WTC11 (cell line): ENCODE measurements around the gene TBC1D22A. TPM values are rescaled to one million over a fixed set of nuclear protein-coding genes. Genes with fewer than 3 reads are reported as not detected.

Experiments
- ATAC-seq: fragments of 200-7000 bp; cut with Tn5 transposase; 2 replicates; pipeline ENCODE4 v1.10.0; 2021; ENCODE audit warnings: mild to moderate bottlenecking, moderate library complexity
- CTCF ChIA-PET: fragments of 300-600 bp; sonication (Branson Sonifier 250); formaldehyde crosslinking; loops from one replicate; lab custom pipeline; 2021; ENCODE audit warnings: antibody characterized with exemption; lab: Charles Lee
- POLR2A ChIA-PET: fragments of 350-600 bp; sonication (Branson Sonifier 250); formaldehyde crosslinking; loops from one replicate; lab custom pipeline; 2021; ENCODE audit warnings: antibody characterized with exemption; lab: Charles Lee
- DNase-seq: peaks from one replicate; pipeline ENCODE4 v3.0.0; 2021; ENCODE audit warnings: low spot score
- H3K27ac Mint-ChIP-seq: 2 replicates; pipeline ENCODE4 v1.8.0; 2021; ENCODE audit warnings: mixed read lengths
- H3K27me3 Mint-ChIP-seq: 2 replicates; pipeline ENCODE4 v1.8.0; 2021; ENCODE audit warnings: low read depth, mild to moderate bottlenecking, moderate library complexity, mixed read lengths
- H3K36me3 Mint-ChIP-seq: 2 replicates; pipeline ENCODE4 v1.8.0; 2021; ENCODE audit warnings: mixed read lengths
- H3K4me1 Mint-ChIP-seq: 2 replicates; pipeline ENCODE4 v1.8.0; 2022; ENCODE audit warnings: mixed read lengths
- H3K4me3 Mint-ChIP-seq: 2 replicates; pipeline ENCODE4 v1.8.0; 2021; ENCODE audit warnings: mild to moderate bottlenecking, moderate library complexity, mixed read lengths
- H3K9me3 Mint-ChIP-seq: 2 replicates; pipeline ENCODE4 v1.8.0; 2021; ENCODE audit warnings: mixed read lengths
- ESRRA ChIP-seq: sonication (generic); formaldehyde crosslinking; IDR thresholded peaks from 2 replicates; pipeline ENCODE4 v1.8.1; 2022; ENCODE audit warnings: mild to moderate bottlenecking, missing genetic modification reagents, borderline replicate concordance
- ETV6 ChIP-seq: sonication (generic); formaldehyde crosslinking; IDR thresholded peaks from 2 replicates; pipeline ENCODE4 v1.8.1; 2022; ENCODE audit warnings: mild to moderate bottlenecking, missing genetic modification reagents
- FOXJ3 ChIP-seq: sonication (generic); formaldehyde crosslinking; IDR thresholded peaks from 2 replicates; pipeline ENCODE4 v1.9.0; 2021; ENCODE audit warnings: missing genetic modification reagents, mild to moderate bottlenecking, borderline replicate concordance
- FOXK1 ChIP-seq: sonication (generic); formaldehyde crosslinking; IDR thresholded peaks from 2 replicates; pipeline ENCODE4 v1.8.0; 2022; ENCODE audit warnings: mild to moderate bottlenecking, moderate library complexity, missing genetic modification reagents
- FOXP1 ChIP-seq: sonication (generic); formaldehyde crosslinking; IDR thresholded peaks from 2 replicates; pipeline ENCODE4 v1.8.0; 2022; ENCODE audit warnings: missing genetic modification reagents, mild to moderate bottlenecking, moderate library complexity, borderline replicate concordance
- IRF1 ChIP-seq: sonication (generic); formaldehyde crosslinking; IDR thresholded peaks from 2 replicates; pipeline ENCODE4 v1.8.0; 2023; ENCODE audit warnings: missing genetic modification reagents
- NR1H2 ChIP-seq: sonication (generic); formaldehyde crosslinking; IDR thresholded peaks from 2 replicates; pipeline ENCODE4 v1.9.0; 2021; ENCODE audit warnings: mild to moderate bottlenecking, moderate library complexity, missing genetic modification reagents
- NR3C1 ChIP-seq: sonication (generic); formaldehyde crosslinking; conservative IDR thresholded peaks from 2 replicates; pipeline ENCODE4 v1.8.1; 2023; ENCODE audit warnings: low read depth, mild to moderate bottlenecking, missing genetic modification reagents
- PREB ChIP-seq: sonication (generic); formaldehyde crosslinking; IDR thresholded peaks from 2 replicates; pipeline ENCODE4 v1.8.1; 2022; ENCODE audit warnings: mild to moderate bottlenecking, missing genetic modification reagents, moderate library complexity, borderline replicate concordance
- ZNF396 ChIP-seq: fragments of 250-450 bp; sonication (Bioruptor Pico); IDR thresholded peaks from 2 replicates; pipeline ENCODE4 v1.8.0; 2021; ENCODE audit warnings: mild to moderate bottlenecking, moderate library complexity, borderline replicate concordance
- ZNF423 ChIP-seq: fragments of 250-450 bp; sonication (Bioruptor Pico); IDR thresholded peaks from 2 replicates; pipeline ENCODE4 v2.1.2; 2022; ENCODE audit warnings: mild to moderate bottlenecking, moderate library complexity
- ZNF512 ChIP-seq: sonication (generic); formaldehyde crosslinking; IDR thresholded peaks from 2 replicates; pipeline ENCODE4 v1.8.1; 2022; ENCODE audit warnings: missing genetic modification reagents, borderline replicate concordance
- ZNF671 ChIP-seq: fragments of 250-450 bp; sonication (Bioruptor Pico); IDR thresholded peaks from 2 replicates; pipeline ENCODE4 v1.8.0; 2021; ENCODE audit warnings: mild to moderate bottlenecking
- total RNA-seq: library from RNA; stranded (reverse); gene quantifications from 3 replicates; pipeline ENCODE4 v1.2.3, GENCODE V29; 2021
- TF ChIP-seq, protein P1 (sequence below): sonication (generic); formaldehyde crosslinking; IDR thresholded peaks from 2 replicates; pipeline ENCODE4 v1.8.1; 2022; ENCODE audit warnings: low read depth, missing genetic modification reagents, borderline replicate concordance
- TF ChIP-seq, protein P2 (sequence below): fragments of 250-450 bp; sonication (Bioruptor Pico); IDR thresholded peaks from 2 replicates; pipeline ENCODE4 v1.9.0; 2021; ENCODE audit warnings: mild to moderate bottlenecking
- TF ChIP-seq, protein P3 (sequence below): fragments of 250-450 bp; sonication (Bioruptor Pico); IDR thresholded peaks from 2 replicates; pipeline ENCODE4 v1.9.0; 2021; ENCODE audit warnings: moderate library complexity, mild to moderate bottlenecking, inconsistent platforms, borderline replicate concordance

Gene TBC1D22A
- total RNA-seq, 1 experiment from 2014 or later, result 18.1 TPM

- ChIA-PET POLR2A (no interaction called here), CTCF (no interaction called here)
- no peak for DNase-seq
- Mint-ChIP-seq H3K36me3 (peaks cover 2% of the 10 kb centered on the region; the same call in 1 of the 2 replicates), H3K9me3 (no peaks in the 10 kb centered on the region), H3K27me3 (no peaks in the 10 kb centered on the region), H3K27ac (0 out of 2 replicates have a peak overlapping the region, but pooled peaks have one; percentile 29), H3K4me1 (peaks cover 15% of the 10 kb centered on the region), H3K4me3 (no peak overlapping the region)
- ATAC-seq, result no peak
- TF ChIP-seq ZNF396 (no peak), ESRRA (CRISPR knock-in tag) (no peak), FOXK1 (CRISPR knock-in tag) (no peak), ZNF423 (no peak), IRF1 (CRISPR knock-in tag) (no peak), NR1H2 (CRISPR knock-in tag) (no peak), FOXJ3 (CRISPR knock-in tag) (no peak), FOXP1 (CRISPR knock-in tag) (no peak), ZNF512 (CRISPR knock-in tag) (no peak), NR3C1 (CRISPR knock-in tag) (no peak)
- TF ChIP-seq, protein P1, sequence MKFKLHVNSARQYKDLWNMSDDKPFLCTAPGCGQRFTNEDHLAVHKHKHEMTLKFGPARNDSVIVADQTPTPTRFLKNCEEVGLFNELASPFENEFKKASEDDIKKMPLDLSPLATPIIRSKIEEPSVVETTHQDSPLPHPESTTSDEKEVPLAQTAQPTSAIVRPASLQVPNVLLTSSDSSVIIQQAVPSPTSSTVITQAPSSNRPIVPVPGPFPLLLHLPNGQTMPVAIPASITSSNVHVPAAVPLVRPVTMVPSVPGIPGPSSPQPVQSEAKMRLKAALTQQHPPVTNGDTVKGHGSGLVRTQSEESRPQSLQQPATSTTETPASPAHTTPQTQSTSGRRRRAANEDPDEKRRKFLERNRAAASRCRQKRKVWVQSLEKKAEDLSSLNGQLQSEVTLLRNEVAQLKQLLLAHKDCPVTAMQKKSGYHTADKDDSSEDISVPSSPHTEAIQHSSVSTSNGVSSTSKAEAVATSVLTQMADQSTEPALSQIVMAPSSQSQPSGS (CRISPR knock-in tag), result no peak
- TF ChIP-seq, protein P2, sequence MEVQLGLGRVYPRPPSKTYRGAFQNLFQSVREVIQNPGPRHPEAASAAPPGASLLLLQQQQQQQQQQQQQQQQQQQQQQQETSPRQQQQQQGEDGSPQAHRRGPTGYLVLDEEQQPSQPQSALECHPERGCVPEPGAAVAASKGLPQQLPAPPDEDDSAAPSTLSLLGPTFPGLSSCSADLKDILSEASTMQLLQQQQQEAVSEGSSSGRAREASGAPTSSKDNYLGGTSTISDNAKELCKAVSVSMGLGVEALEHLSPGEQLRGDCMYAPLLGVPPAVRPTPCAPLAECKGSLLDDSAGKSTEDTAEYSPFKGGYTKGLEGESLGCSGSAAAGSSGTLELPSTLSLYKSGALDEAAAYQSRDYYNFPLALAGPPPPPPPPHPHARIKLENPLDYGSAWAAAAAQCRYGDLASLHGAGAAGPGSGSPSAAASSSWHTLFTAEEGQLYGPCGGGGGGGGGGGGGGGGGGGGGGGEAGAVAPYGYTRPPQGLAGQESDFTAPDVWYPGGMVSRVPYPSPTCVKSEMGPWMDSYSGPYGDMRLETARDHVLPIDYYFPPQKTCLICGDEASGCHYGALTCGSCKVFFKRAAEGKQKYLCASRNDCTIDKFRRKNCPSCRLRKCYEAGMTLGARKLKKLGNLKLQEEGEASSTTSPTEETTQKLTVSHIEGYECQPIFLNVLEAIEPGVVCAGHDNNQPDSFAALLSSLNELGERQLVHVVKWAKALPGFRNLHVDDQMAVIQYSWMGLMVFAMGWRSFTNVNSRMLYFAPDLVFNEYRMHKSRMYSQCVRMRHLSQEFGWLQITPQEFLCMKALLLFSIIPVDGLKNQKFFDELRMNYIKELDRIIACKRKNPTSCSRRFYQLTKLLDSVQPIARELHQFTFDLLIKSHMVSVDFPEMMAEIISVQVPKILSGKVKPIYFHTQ (CRISPR knock-in tag), result no peak
- TF ChIP-seq, protein P3, sequence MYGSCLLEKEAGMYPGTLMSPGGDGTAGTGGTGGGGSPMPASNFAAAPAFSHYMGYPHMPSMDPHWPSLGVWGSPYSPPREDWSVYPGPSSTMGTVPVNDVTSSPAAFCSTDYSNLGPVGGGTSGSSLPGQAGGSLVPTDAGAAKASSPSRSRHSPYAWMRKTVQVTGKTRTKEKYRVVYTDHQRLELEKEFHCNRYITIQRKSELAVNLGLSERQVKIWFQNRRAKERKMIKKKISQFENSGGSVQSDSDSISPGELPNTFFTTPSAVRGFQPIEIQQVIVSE (CRISPR knock-in tag), result no peak
These were observed 171.8 kb downstream of the TBC1D22A start for GRCh38 chr22:46934172-46934745.

- H3K4me3 Mint-ChIP-seq, result no peak overlapping the region
- ChIA-PET POLR2A (no interaction called here), CTCF (no interaction called here)
- peaks cover 15% of the 10 kb centered on the region for H3K4me1 Mint-ChIP-seq
- ATAC-seq (no peak), DNase-seq (no peak)
- TF ChIP-seq ETV6 (CRISPR knock-in tag) (no peak), ZNF671 (no peak), FOXJ3 (CRISPR knock-in tag) (no peak), PREB (CRISPR knock-in tag) (no peak)
- no peaks in the 10 kb centered on the region for H3K9me3 Mint-ChIP-seq
- H3K27me3 Mint-ChIP-seq, result no peaks in the 10 kb centered on the region
- H3K27ac Mint-ChIP-seq, result 0 out of 2 replicates have a peak overlapping the region, but pooled peaks have one; percentile 29
- peaks cover 2% of the 10 kb centered on the region; the same call in 1 of the 2 replicates for H3K36me3 Mint-ChIP-seq
These were observed 172.5 kb downstream of the TBC1D22A start for GRCh38 chr22:46934746-46935491.
